Neural progenitor cell (in vitro differentiated cells): ENCODE data around the gene ARHGAP15. TPM values are rescaled to one million over a fixed set of nuclear protein-coding genes. Genes with fewer than 3 reads are reported as not detected.

Experiments
- DNase-seq: peaks from one replicate; pipeline ENCODE4 v3.0.0-alpha.2; 2016; ENCODE audit warnings: low spot score
- H2AFZ ChIP-seq: fragments of 200-600 bp; sonication (generic); replicated peaks from 2 replicates; pipeline ENCODE4 v1.6.1; 2016; ENCODE audit warnings: antibody characterized with exemption
- H3F3A ChIP-seq: fragments of 200-600 bp; sonication (generic); 2 replicates; pipeline ENCODE4 v1.6.1; 2016; ENCODE audit warnings: antibody characterized with exemption, low read depth
- H3K27ac ChIP-seq: fragments of 200-600 bp; sonication (generic); 2 replicates; pipeline ENCODE4 v1.5.1; 2016; ENCODE audit warnings: mild to moderate bottlenecking
- H3K27me3 ChIP-seq: fragments of 200-600 bp; sonication (generic); 2 replicates; pipeline ENCODE4 v1.6.1; 2016; ENCODE audit warnings: mild to moderate bottlenecking, moderate library complexity
- H3K36me3 ChIP-seq: fragments of 200-600 bp; sonication (generic); 2 replicates; pipeline ENCODE4 v1.5.1; 2016
- H3K4me1 ChIP-seq: fragments of 200-600 bp; sonication (generic); 2 replicates; pipeline ENCODE4 v1.6.1; 2016; ENCODE audit warnings: mixed run types
- H3K4me2 ChIP-seq: fragments of 200-600 bp; sonication (generic); 2 replicates; pipeline ENCODE4 v1.6.1; 2016
- H3K4me3 ChIP-seq: fragments of 200-600 bp; sonication (generic); 2 replicates; pipeline ENCODE4 v1.5.1; 2016
- H3K79me2 ChIP-seq: fragments of 200-600 bp; sonication (generic); 2 replicates; pipeline ENCODE4 v1.6.1; 2016; ENCODE audit warnings: low read depth
- H3K9ac ChIP-seq: fragments of 200-600 bp; sonication (generic); 2 replicates; pipeline ENCODE4 v1.6.1; 2016
- H3K9me3 ChIP-seq: fragments of 200-600 bp; sonication (generic); 2 replicates; pipeline ENCODE4 v1.5.1; 2016; ENCODE audit warnings: low read depth
- H4K20me1 ChIP-seq: fragments of 200-600 bp; sonication (generic); 2 replicates; pipeline ENCODE4 v1.6.1; 2016; ENCODE audit warnings: low read depth
- H3K27ac Mint-ChIP-seq: 3 replicates; pipeline ENCODE4 v1.8.0; 2021; ENCODE audit warnings: mixed read lengths
- H3K27me3 Mint-ChIP-seq: 2 replicates; pipeline ENCODE4 v1.8.0; 2022; ENCODE audit warnings: low read depth, mild to moderate bottlenecking, inconsistent platforms, moderate library complexity, mixed read lengths; ENCODE audit not compliant: insufficient read depth
- H3K36me3 Mint-ChIP-seq: 3 replicates; pipeline ENCODE4 v1.8.0; 2021; ENCODE audit warnings: mixed read lengths
- H3K4me1 Mint-ChIP-seq: 3 replicates; pipeline ENCODE4 v1.8.0; 2021; ENCODE audit warnings: mixed read lengths
- H3K4me3 Mint-ChIP-seq: 3 replicates; pipeline ENCODE4 v1.8.0; 2021; ENCODE audit warnings: mild to moderate bottlenecking, moderate library complexity, mixed read lengths
- H3K9me3 Mint-ChIP-seq: 3 replicates; pipeline ENCODE4 v1.8.0; 2020; ENCODE audit warnings: mixed read lengths
- EZH2 ChIP-seq: fragments of 200-600 bp; sonication (generic); IDR thresholded peaks from 2 replicates; pipeline ENCODE4 v1.6.1; 2017; ENCODE audit warnings: antibody characterized with exemption, mild to moderate bottlenecking, moderate library complexity
- EZH2phosphoT487 ChIP-seq: fragments of 200-600 bp; sonication (generic); IDR thresholded peaks from 2 replicates; pipeline ENCODE4 v1.6.1; 2017; ENCODE audit warnings: antibody characterized with exemption
- total RNA-seq: library from RNA; depleted of rRNA; stranded (reverse); fragments of >200 nt; gene quantifications from 2 replicates; pipeline ENCODE4 v1.2.3, GENCODE V29; 2015; ENCODE audit warnings: low replicate concordance
- TF ChIP-seq, protein P1 (sequence below): fragments of 200-600 bp; sonication (generic); IDR thresholded peaks from 2 replicates; pipeline ENCODE4 v1.5.1; 2017; ENCODE audit warnings: antibody characterized with exemption, mild to moderate bottlenecking

The ARHGAP15 gene
- total RNA-seq, 1 donor from 2014 or later, result 5.9 TPM

GRCh38 chr2:143551971-143552650, 422.9 kb downstream of the ARHGAP15 start:
- Histone ChIP-seq H3K4me3 (no peak overlapping the region), H3K4me1 (peaks cover 4% of the 10 kb centered on the region), H2AFZ (no peak overlapping the region), H3K79me2 (no peaks in the 10 kb centered on the region), H3K4me2 (no peak overlapping the region), H3K9ac (no peak overlapping the region), H3K36me3 (no peaks in the 10 kb centered on the region), H3K27ac (no peak overlapping the region), H3K27me3 (no peaks in the 10 kb centered on the region), H3F3A (no peaks in the 10 kb centered on the region), H3K9me3 (peaks cover 3% of the 10 kb centered on the region), H4K20me1 (no peaks in the 10 kb centered on the region)
- no peak for DNase-seq
- TF ChIP-seq EZH2, result no peak
- Mint-ChIP-seq H3K36me3 (no peaks in the 10 kb centered on the region), H3K4me1 (no peaks in the 10 kb centered on the region), H3K4me3 (no peak overlapping the region), H3K27me3 (peaks cover 2% of the 10 kb centered on the region), H3K9me3 (no peaks in the 10 kb centered on the region), H3K27ac (no peak overlapping the region)

- Histone ChIP-seq H3F3A (no peaks in the 10 kb centered on the region), H3K9me3 (peaks cover 3% of the 10 kb centered on the region), H3K4me3 (no peak overlapping the region), H4K20me1 (no peaks in the 10 kb centered on the region), H3K9ac (no peak overlapping the region), H3K27ac (no peak overlapping the region), H3K4me1 (no peaks in the 10 kb centered on the region), H3K27me3 (no peaks in the 10 kb centered on the region), H2AFZ (no peak overlapping the region), H3K4me2 (no peak overlapping the region), H3K36me3 (no peaks in the 10 kb centered on the region), H3K79me2 (no peaks in the 10 kb centered on the region)
- no peak for TF ChIP-seq EZH2phosphoT487
- Mint-ChIP-seq H3K27ac (no peak overlapping the region), H3K4me1 (no peaks in the 10 kb centered on the region), H3K36me3 (no peaks in the 10 kb centered on the region), H3K27me3 (peaks cover 2% of the 10 kb centered on the region), H3K9me3 (no peaks in the 10 kb centered on the region), H3K4me3 (no peak overlapping the region)
- no peak for DNase-seq
Observed at GRCh38 chr2:143553261-143553660, 424.0 kb downstream of the ARHGAP15 start.

GRCh38 chr2:143558665-143559064, 429.4 kb downstream of the ARHGAP15 start:
- no peaks in the 10 kb centered on the region for H3K27me3 Mint-ChIP-seq
- Histone ChIP-seq H3K4me2 (no peak overlapping the region), H3K9ac (no peak overlapping the region), H3K27ac (no peak overlapping the region), H3K4me3 (no peak overlapping the region), H3K9me3 (no peaks in the 10 kb centered on the region), H3K4me1 (no peaks in the 10 kb centered on the region), H2AFZ (no peak overlapping the region), H3K79me2 (no peaks in the 10 kb centered on the region), H4K20me1 (no peaks in the 10 kb centered on the region), H3F3A (no peaks in the 10 kb centered on the region), H3K27me3 (no peaks in the 10 kb centered on the region), H3K36me3 (no peaks in the 10 kb centered on the region)
- no peak overlapping the region for H3K27ac Mint-ChIP-seq
- H3K4me3 Mint-ChIP-seq, result no peak overlapping the region
- DNase-seq, result no peak
- no peaks in the 10 kb centered on the region for H3K36me3 Mint-ChIP-seq
- no peaks in the 10 kb centered on the region for H3K9me3 Mint-ChIP-seq
- no peaks in the 10 kb centered on the region for H3K4me1 Mint-ChIP-seq
- no peak for TF ChIP-seq EZH2phosphoT487

DNA sequence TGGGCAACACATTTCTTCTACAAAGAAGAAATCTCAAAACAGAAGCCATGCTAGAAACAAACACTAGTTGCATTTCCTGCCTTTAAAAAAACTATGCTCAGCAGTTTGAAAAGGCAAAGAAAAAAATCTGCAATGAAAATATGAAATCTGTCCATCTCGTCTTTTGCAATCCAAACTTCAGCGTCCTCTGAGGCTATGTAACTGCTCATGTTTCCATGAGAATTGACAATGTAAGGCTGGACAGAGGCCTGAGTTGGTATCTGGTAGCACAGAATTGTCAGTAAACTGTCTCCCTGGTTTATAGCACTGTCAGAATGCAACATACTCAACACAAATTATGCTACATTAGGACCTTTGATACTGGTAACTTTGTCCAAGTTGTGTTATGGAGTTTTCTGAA, 429.9 kb downstream of the ARHGAP15 start:
- H3K4me3 Mint-ChIP-seq, result no peak overlapping the region
- H2AFZ ChIP-seq, result no peak overlapping the region
- H3K4me3 ChIP-seq, result no peak overlapping the region
- no peaks in the 10 kb centered on the region for H3K36me3 Mint-ChIP-seq
- no peaks in the 10 kb centered on the region for H3K4me1 Mint-ChIP-seq
- H3K4me1 ChIP-seq, result no peaks in the 10 kb centered on the region
- no peak overlapping the region for H3K9ac ChIP-seq
- no peak for DNase-seq
- H3K27ac Mint-ChIP-seq, result no peak overlapping the region
- no peaks in the 10 kb centered on the region for H3F3A ChIP-seq
- H4K20me1 ChIP-seq, result no peaks in the 10 kb centered on the region
- no peaks in the 10 kb centered on the region for H3K79me2 ChIP-seq
- no peaks in the 10 kb centered on the region for H3K27me3 ChIP-seq
- no peaks in the 10 kb centered on the region for H3K9me3 ChIP-seq
- no peaks in the 10 kb centered on the region for H3K27me3 Mint-ChIP-seq
- H3K9me3 Mint-ChIP-seq, result no peaks in the 10 kb centered on the region
- no peak overlapping the region for H3K4me2 ChIP-seq
- no peak overlapping the region for H3K27ac ChIP-seq
- TF ChIP-seq, protein P1, sequence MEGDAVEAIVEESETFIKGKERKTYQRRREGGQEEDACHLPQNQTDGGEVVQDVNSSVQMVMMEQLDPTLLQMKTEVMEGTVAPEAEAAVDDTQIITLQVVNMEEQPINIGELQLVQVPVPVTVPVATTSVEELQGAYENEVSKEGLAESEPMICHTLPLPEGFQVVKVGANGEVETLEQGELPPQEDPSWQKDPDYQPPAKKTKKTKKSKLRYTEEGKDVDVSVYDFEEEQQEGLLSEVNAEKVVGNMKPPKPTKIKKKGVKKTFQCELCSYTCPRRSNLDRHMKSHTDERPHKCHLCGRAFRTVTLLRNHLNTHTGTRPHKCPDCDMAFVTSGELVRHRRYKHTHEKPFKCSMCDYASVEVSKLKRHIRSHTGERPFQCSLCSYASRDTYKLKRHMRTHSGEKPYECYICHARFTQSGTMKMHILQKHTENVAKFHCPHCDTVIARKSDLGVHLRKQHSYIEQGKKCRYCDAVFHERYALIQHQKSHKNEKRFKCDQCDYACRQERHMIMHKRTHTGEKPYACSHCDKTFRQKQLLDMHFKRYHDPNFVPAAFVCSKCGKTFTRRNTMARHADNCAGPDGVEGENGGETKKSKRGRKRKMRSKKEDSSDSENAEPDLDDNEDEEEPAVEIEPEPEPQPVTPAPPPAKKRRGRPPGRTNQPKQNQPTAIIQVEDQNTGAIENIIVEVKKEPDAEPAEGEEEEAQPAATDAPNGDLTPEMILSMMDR, result no peak
- TF ChIP-seq EZH2 (no peak), EZH2phosphoT487 (no peak)
- no peaks in the 10 kb centered on the region for H3K36me3 ChIP-seq

DNA sequence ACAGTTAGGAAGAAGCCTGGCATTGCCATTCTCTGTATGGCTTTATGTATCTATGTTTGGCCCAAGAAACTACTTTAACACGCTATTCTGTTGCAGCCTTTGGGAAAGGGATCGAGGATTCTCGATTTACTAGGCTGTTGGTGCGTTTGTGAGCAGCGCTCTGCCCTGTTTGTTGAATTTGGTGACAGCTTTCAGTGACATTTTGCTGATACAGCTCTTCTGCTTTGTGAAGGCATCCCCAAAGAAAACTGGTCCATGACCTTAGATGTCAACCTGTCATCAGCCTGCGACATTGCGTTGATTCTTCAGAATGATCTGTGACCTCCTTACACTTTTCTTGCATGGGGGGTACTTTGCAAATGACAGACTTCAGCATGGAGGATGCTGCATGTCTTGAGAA, 431.5 kb downstream of the ARHGAP15 start:
- Mint-ChIP-seq H3K27me3 (no peaks in the 10 kb centered on the region), H3K27ac (no peak overlapping the region), H3K9me3 (no peaks in the 10 kb centered on the region), H3K4me3 (no peak overlapping the region), H3K36me3 (no peaks in the 10 kb centered on the region), H3K4me1 (no peaks in the 10 kb centered on the region)
- H4K20me1 ChIP-seq, result no peaks in the 10 kb centered on the region
- no peak overlapping the region for H3K9ac ChIP-seq
- H3K79me2 ChIP-seq, result no peaks in the 10 kb centered on the region
- H3K4me3 ChIP-seq, result no peak overlapping the region
- H3K4me2 ChIP-seq, result no peak overlapping the region
- no peak overlapping the region for H3K27ac ChIP-seq
- H3K36me3 ChIP-seq, result no peaks in the 10 kb centered on the region
- H3K4me1 ChIP-seq, result peaks cover 3% of the 10 kb centered on the region
- H3K9me3 ChIP-seq, result no peaks in the 10 kb centered on the region
- no peak for DNase-seq
- H3F3A ChIP-seq, result no peaks in the 10 kb centered on the region
- no peak overlapping the region for H2AFZ ChIP-seq
- TF ChIP-seq, protein P1, result no peak
- TF ChIP-seq EZH2 (no peak), EZH2phosphoT487 (no peak)
- H3K27me3 ChIP-seq, result no peaks in the 10 kb centered on the region
